ENCODE results near the gene ALG9.

GRCh38 chr11:111736621-111737443, 134.5 kb downstream of the ALG9 start:
- TF ChIP-seq EGR1 (IDR thresholded peaks at IDR 0.05) (no peak), TEAD4 (IDR thresholded peaks at IDR 0.05) (no peak), RAD21 (IDR thresholded peaks at IDR 0.05; ENCODE audit: low read depth) (no peak), CEBPB (IDR thresholded peaks at IDR 0.05) (no peak), CREB1 (IDR thresholded peaks at IDR 0.05; ENCODE audit: low read depth) (no peak), TAF1 (IDR thresholded peaks at IDR 0.05; ENCODE audit: low read depth) (no peak), EP300 (IDR thresholded peaks at IDR 0.05; ENCODE audit: borderline replicate concordance) (no peak), USF1 (IDR thresholded peaks at IDR 0.05) (no peak), MAX (IDR thresholded peaks at IDR 0.05) (no peak), REST (IDR thresholded peaks at IDR 0.05; ENCODE audit: low read depth) (no peak), TCF12 (IDR thresholded peaks at IDR 0.05; ENCODE audit: low read depth) (no peak), YY1 (IDR thresholded peaks at IDR 0.05; ENCODE audit: low read depth) (no peak), ZBTB7A (IDR thresholded peaks at IDR 0.05; ENCODE audit: low read depth) (no peak)

Measured in Ishikawa (cell line).